PC-3 (cell line): ENCODE data around the gene OR10H1. TPM values are rescaled to one million over a fixed set of nuclear protein-coding genes. Genes with fewer than 3 reads are reported as not detected.

ENCODE experiments used
- ATAC-seq: fragments of 200-7000 bp; cut with Tn5 transposase; 2 replicates; pipeline ENCODE4 v1.9.1; 2020; ENCODE audit warnings: mild to moderate bottlenecking, moderate library complexity
- Bru-seq: library from RNA; stranded (reverse); fragments of 400-500 nt; gene quantifications from one replicate; lab custom pipeline; 2021; lab: Mats Ljungman, UMichigan
- BruChase-seq, 2 experiments: library from RNA; stranded (reverse); fragments of 400-500 nt; gene quantifications; one replicate each; lab custom pipeline; 2021; lab: Mats Ljungman, UMichigan
- BruUV-seq: library from RNA; stranded (reverse); fragments of 400-500 nt; replicated peaks from 2 replicates; lab custom pipeline; 2021; lab: Mats Ljungman, UMichigan
- CTCF ChIA-PET: fragments of 300-600 bp; sonication (Branson Sonifier 250); formaldehyde crosslinking; loops from one replicate; lab custom pipeline; 2022; ENCODE audit warnings: antibody characterized with exemption; lab: Charles Lee
- POLR2A ChIA-PET: fragments of 300-600 bp; sonication (Branson Sonifier 250); formaldehyde crosslinking; loops from one replicate; lab custom pipeline; 2022; ENCODE audit warnings: antibody characterized with exemption; ENCODE audit not compliant: unreplicated experiment; lab: Charles Lee
- DNase-seq: peaks from one replicate; pipeline ENCODE4 v3.0.0-alpha.2; 2015
- H2AFZ ChIP-seq: fragments of 300-600 bp; sonication (generic); 2 replicates; pipeline ENCODE4 v1.6.0; 2016; ENCODE audit warnings: antibody characterized with exemption, low read length
- H3F3A ChIP-seq: fragments of 300-600 bp; sonication (generic); one replicate; pipeline ENCODE4 v1.6.0; 2017; ENCODE audit warnings: antibody characterized with exemption, low read length, control low read depth, mild to moderate bottlenecking; ENCODE audit not compliant: unreplicated experiment
- H3K27ac ChIP-seq: fragments of 300-600 bp; sonication (generic); 2 replicates; pipeline ENCODE4 v1.5.1; 2016; ENCODE audit warnings: mild to moderate bottlenecking, low read length
- H3K27me3 ChIP-seq: fragments of 300-600 bp; sonication (generic); 2 replicates; pipeline ENCODE4 v1.6.1; 2016; ENCODE audit warnings: low read length, mixed read lengths
- H3K36me3 ChIP-seq: fragments of 300-600 bp; sonication (generic); 2 replicates; pipeline ENCODE4 v1.6.1; 2016; ENCODE audit warnings: low read depth, mixed run types, low read length, mixed read lengths
- H3K4me1 ChIP-seq: fragments of 300-600 bp; sonication (generic); 2 replicates; pipeline ENCODE4 v1.5.1; 2016; ENCODE audit warnings: low read length; ENCODE audit not compliant: insufficient read depth
- H3K4me2 ChIP-seq: fragments of 300-600 bp; sonication (generic); 2 replicates; pipeline ENCODE4 v1.6.0; 2016; ENCODE audit warnings: low read length
- H3K4me3 ChIP-seq: fragments of 300-600 bp; sonication (generic); 2 replicates; pipeline ENCODE4 v1.5.1; 2016; ENCODE audit warnings: mild to moderate bottlenecking, low read length, mixed read lengths
- H3K79me2 ChIP-seq: fragments of 300-600 bp; sonication (generic); 2 replicates; pipeline ENCODE4 v1.6.1; 2017; ENCODE audit warnings: low read length, mixed read lengths
- H3K9ac ChIP-seq: fragments of 300-600 bp; sonication (generic); 2 replicates; pipeline ENCODE4 v1.6.0; 2016; ENCODE audit warnings: mild to moderate bottlenecking, low read length
- H3K9me2 ChIP-seq: fragments of 300-600 bp; sonication (generic); replicated peaks from 2 replicates; pipeline ENCODE4 v1.6.1; 2016; ENCODE audit warnings: mixed run types, low read length, mixed read lengths
- H3K9me3 ChIP-seq: fragments of 300-600 bp; sonication (generic); 2 replicates; pipeline ENCODE4 v1.6.1; 2016; ENCODE audit warnings: low read length, mixed read lengths
- H4K20me1 ChIP-seq: fragments of 300-600 bp; sonication (generic); 2 replicates; pipeline ENCODE4 v1.6.1; 2016; ENCODE audit warnings: low read length, mixed read lengths
- CTCF ChIP-seq: fragments of 300-600 bp; sonication (generic); conservative IDR thresholded peaks from 2 replicates; pipeline ENCODE4 v1.5.1; 2017; ENCODE audit warnings: antibody characterized with exemption, low read depth, mild to moderate bottlenecking, low read length
- EZH2 ChIP-seq: fragments of 300-600 bp; sonication (generic); IDR thresholded peaks from one replicate; pipeline ENCODE4 v1.6.1; 2017; ENCODE audit warnings: antibody characterized with exemption, mild to moderate bottlenecking, low read length; ENCODE audit not compliant: unreplicated experiment
- EZH2phosphoT487 ChIP-seq: fragments of 300-600 bp; sonication (generic); IDR thresholded peaks from 2 replicates; pipeline ENCODE4 v1.6.1; 2018; ENCODE audit warnings: mild to moderate bottlenecking, antibody characterized with exemption, low read length, borderline replicate concordance
- intact Hi-C: fragments of 100-400 bp; cut with micrococcal nuclease; formaldehyde crosslinking; loops from 2 replicates; pipeline ENCODE4 v1.9.0; 2023
- long read RNA-seq: library from polyadenylated mRNA; unstranded; transcript quantifications from one replicate; pipeline ENCODE4 v2.0.0, GENCODE V29; 2021; ENCODE audit not compliant: unreplicated experiment
- total RNA-seq: library from RNA; depleted of rRNA; stranded (reverse); fragments of >200 nt; gene quantifications from 2 replicates; pipeline ENCODE4 v1.2.3, GENCODE V29; 2014; rRNA removed

OR10H1 gene
- not detected in 2 replicates for total RNA-seq
- Bru-seq, nascent RNA, result percentile 35 among the genes with signal in this experiment
- BruChase-seq, experiment 1, labeled RNA remaining after a 6-hour chase, result percentile 28 among the genes with signal in this experiment
- percentile 24 among the genes with signal in this experiment for BruChase-seq, experiment 2, labeled RNA remaining after a 2-hour chase
- long read RNA-seq, result 0 reads

GRCh38 chr19:15815306-15815705 is at the start of gene OR10H1:
Gene OR10H1 (minus strand): TSS chr19:15815664. CDS start chr19:15808037, 7,627 bp downstream.
- no peaks in the 10 kb centered on the region for H3F3A ChIP-seq
- POLR2A ChIA-PET, result no interaction called here
- no peaks in the 10 kb centered on the region for H3K27me3 ChIP-seq
- H3K4me1 ChIP-seq, result no peaks in the 10 kb centered on the region
- DNase-seq (peak; percentile 76), ATAC-seq (peak; percentile 79)
- H2AFZ ChIP-seq, result no peak within 1 kb of the TSS
- H3K4me3 ChIP-seq, result no peak within 1 kb of the TSS
- H3K9me2 ChIP-seq, result no peaks in the 10 kb centered on the region
- no peak within 1 kb of the TSS for H3K27ac ChIP-seq
- H4K20me1 ChIP-seq, result no peaks in the 10 kb centered on the region
- no peaks in the 10 kb centered on the region for H3K36me3 ChIP-seq
- no peak within 1 kb of the TSS for H3K9ac ChIP-seq
- CTCF ChIA-PET, result no interaction called here
- no peak within 1 kb of the TSS for H3K4me2 ChIP-seq
- intact Hi-C loops, result no loop called here
- H3K9me3 ChIP-seq, result no peaks in the 10 kb centered on the region
- H3K79me2 ChIP-seq, result no peaks in the 10 kb centered on the region
- TF ChIP-seq CTCF (peak; percentile 34; the same call in 1 of the 2 replicates), EZH2 (no peak), EZH2phosphoT487 (no peak)
- no TSS peak for BruUV-seq

- POLR2A ChIA-PET, result no interaction called here
Observed at GRCh38 chr19:15864824-15865223, 49.4 kb upstream of the OR10H1 start.

More at GRCh38 chr19:15864824-15865223, 49.4 kb upstream of the OR10H1 start:
- CTCF ChIA-PET, result no interaction called here
- no peaks in the 10 kb centered on the region for H3K79me2 ChIP-seq
- H2AFZ ChIP-seq, result no peak overlapping the region
- no peaks in the 10 kb centered on the region for H3K9me3 ChIP-seq
- H3K27me3 ChIP-seq, result no peaks in the 10 kb centered on the region; the same call in 1 of the 2 replicates
- no peak overlapping the region for H3K4me2 ChIP-seq
- no peak overlapping the region for H3K4me3 ChIP-seq
- DNase-seq (no peak), ATAC-seq (no peak)
- no TSS peak for BruUV-seq
- no peaks in the 10 kb centered on the region for H3F3A ChIP-seq
- no peaks in the 10 kb centered on the region for H3K4me1 ChIP-seq
- H3K9ac ChIP-seq, result no peak overlapping the region
- H4K20me1 ChIP-seq, result no peaks in the 10 kb centered on the region
- TF ChIP-seq EZH2, result no peak
- no peak for TF ChIP-seq CTCF
- no peak for TF ChIP-seq EZH2phosphoT487
- intact Hi-C loops, result no loop called here
- H3K9me2 ChIP-seq, result no peaks in the 10 kb centered on the region
- H3K27ac ChIP-seq, result no peak overlapping the region
- H3K36me3 ChIP-seq, result no peaks in the 10 kb centered on the region
